HEK293 (cell line): Measurements from ENCODE around the gene TMEM150B.
A peak's percentile ranks its signal among the peaks of the same experiment; 100 is the strongest.

Source experiments
- CTCF ChIA-PET: fragments of 350-600 bp; formaldehyde crosslinking; extraction: SDS; loops from one replicate; lab custom pipeline; 2021; ENCODE audit warnings: antibody characterized with exemption; lab: Yijun Ruan, JAX
- POLR2A ChIA-PET: fragments of 300-600 bp; formaldehyde crosslinking; extraction: SDS; loops from one replicate; lab custom pipeline; 2020; ENCODE audit warnings: antibody characterized with exemption, inconsistent platforms; lab: Yijun Ruan, JAX
- H3K27ac ChIP-seq: fragments of 200-500 bp; sonication (Bioruptor generic); 2 replicates; pipeline ENCODE4 v1.5.1; 2014; ENCODE audit warnings: low read depth, low read length, control low read depth, inconsistent platforms; ENCODE audit errors: extremely low read depth
- H3K36me3 ChIP-seq, 2 experiments: fragments of 200-500 bp in 1 of 2; sonication (Bioruptor generic) in 1 of 2; 1 replicate in 1 of 2; 2 replicates in 1 of 2; pipeline ENCODE4 v1.5.1; 2014 to 2017; ENCODE audit warnings: inconsistent platforms in 2 of 2, low read length in 2 of 2; ENCODE audit not compliant: control insufficient read depth in 2 of 2, insufficient read depth in 1 of 2
- H3K4me1 ChIP-seq: fragments of 200-500 bp; sonication (Bioruptor generic); 2 replicates; pipeline ENCODE4 v1.5.1; 2014; ENCODE audit warnings: mild to moderate bottlenecking, low read length, inconsistent platforms; ENCODE audit not compliant: control insufficient read depth, insufficient read depth
- H3K4me3 ChIP-seq: 2 replicates; pipeline ENCODE4 v1.5.1; 2011; ENCODE audit warnings: low read depth, mild to moderate bottlenecking, control low read depth, low read length, moderate library complexity
- H3K9me3 ChIP-seq: fragments of 200-500 bp; sonication (Bioruptor generic); 2 replicates; pipeline ENCODE4 v1.5.1; 2014; ENCODE audit warnings: low read depth, low read length, inconsistent platforms; ENCODE audit not compliant: control insufficient read depth, insufficient read depth
- GLIS1 ChIP-seq: fragments of 450-650 bp; formaldehyde crosslinking; IDR thresholded peaks from 2 replicates; pipeline ENCODE4 v1.5.1; 2016; ENCODE audit warnings: missing biosample characterization, missing genetic modification characterization
- IKZF3 ChIP-seq: fragments of 450-650 bp; IDR thresholded peaks from 2 replicates; pipeline ENCODE4 v1.5.0; 2018; ENCODE audit warnings: missing biosample characterization, mild to moderate bottlenecking, missing genetic modification characterization, moderate library complexity
- KLF1 ChIP-seq: fragments of 450-650 bp; formaldehyde crosslinking; IDR thresholded peaks from 2 replicates; pipeline ENCODE4 v1.5.1; 2016; ENCODE audit warnings: missing biosample characterization, missing genetic modification characterization
- TRIM28 ChIP-seq: IDR thresholded peaks from 2 replicates; pipeline ENCODE4 v1.6.1; 2011; ENCODE audit warnings: low read length, control low read depth, borderline replicate concordance
- ZEB2 ChIP-seq: fragments of 450-650 bp; formaldehyde crosslinking; IDR thresholded peaks from 2 replicates; pipeline ENCODE4 v1.5.1; 2016; ENCODE audit warnings: missing biosample characterization, missing genetic modification characterization
- ZFP69B ChIP-seq: fragments of 450-650 bp; formaldehyde crosslinking; IDR thresholded peaks from 2 replicates; pipeline ENCODE4 v1.5.1; 2016; ENCODE audit warnings: missing biosample characterization, missing genetic modification characterization
- ZIC2 ChIP-seq: fragments of 450-650 bp; formaldehyde crosslinking; IDR thresholded peaks from 2 replicates; pipeline ENCODE4 v1.5.1; 2016; ENCODE audit warnings: missing biosample characterization, missing genetic modification characterization
- ZNF132 ChIP-seq: fragments of 450-650 bp; formaldehyde crosslinking; IDR thresholded peaks from 2 replicates; pipeline ENCODE4 v1.5.1; 2017; ENCODE audit warnings: missing biosample characterization, missing genetic modification characterization, borderline replicate concordance
- ZNF140 ChIP-seq: fragments of 450-650 bp; formaldehyde crosslinking; IDR thresholded peaks from 2 replicates; pipeline ENCODE4 v1.5.1; 2016; ENCODE audit warnings: missing biosample characterization, missing genetic modification characterization
- ZNF335 ChIP-seq: fragments of 450-650 bp; formaldehyde crosslinking; conservative IDR thresholded peaks from 2 replicates; pipeline ENCODE4 v1.5.1; 2016; ENCODE audit warnings: missing biosample characterization, missing genetic modification characterization
- ZNF501 ChIP-seq: fragments of 450-650 bp; formaldehyde crosslinking; IDR thresholded peaks from 2 replicates; pipeline ENCODE4 v1.5.1; 2016; ENCODE audit warnings: missing biosample characterization, missing genetic modification characterization
- ZNF521 ChIP-seq: fragments of 450-650 bp; formaldehyde crosslinking; IDR thresholded peaks from 2 replicates; pipeline ENCODE4 v1.5.1; 2017; ENCODE audit warnings: missing biosample characterization, mild to moderate bottlenecking, missing genetic modification characterization
- ZNF585B ChIP-seq: fragments of 450-650 bp; formaldehyde crosslinking; IDR thresholded peaks from 2 replicates; pipeline ENCODE4 v1.5.1; 2016; ENCODE audit warnings: missing biosample characterization, missing genetic modification characterization
- ZNF677 ChIP-seq: fragments of 450-650 bp; IDR thresholded peaks from 2 replicates; pipeline ENCODE4 v1.5.0; 2018; ENCODE audit warnings: missing biosample characterization, mild to moderate bottlenecking, missing genetic modification characterization, moderate library complexity
- TF ChIP-seq, protein P1 (sequence below): fragments of 450-650 bp; formaldehyde crosslinking; IDR thresholded peaks from 2 replicates; pipeline ENCODE4 v1.5.1; 2016; ENCODE audit warnings: missing biosample characterization, missing genetic modification characterization
- TF ChIP-seq, protein P2 (sequence below): fragments of 450-650 bp; formaldehyde crosslinking; IDR thresholded peaks from 2 replicates; pipeline ENCODE4 v1.5.1; 2017; ENCODE audit warnings: missing biosample characterization, missing genetic modification characterization
- TF ChIP-seq, protein P3 (sequence below): fragments of 450-650 bp; formaldehyde crosslinking; IDR thresholded peaks from 2 replicates; pipeline ENCODE4 v1.5.1; 2016; ENCODE audit warnings: missing biosample characterization, missing genetic modification characterization, low read depth
- TF ChIP-seq, protein P4 (sequence below): fragments of 450-650 bp; formaldehyde crosslinking; IDR thresholded peaks from 2 replicates; pipeline ENCODE4 v1.5.1; 2016; ENCODE audit warnings: missing biosample characterization, missing genetic modification characterization
- TF ChIP-seq, protein P5 (sequence below): fragments of 450-650 bp; formaldehyde crosslinking; IDR thresholded peaks from 2 replicates; pipeline ENCODE4 v1.5.1; 2016; ENCODE audit warnings: missing biosample characterization, missing genetic modification characterization, borderline replicate concordance

TMEM150B gene

DNA sequence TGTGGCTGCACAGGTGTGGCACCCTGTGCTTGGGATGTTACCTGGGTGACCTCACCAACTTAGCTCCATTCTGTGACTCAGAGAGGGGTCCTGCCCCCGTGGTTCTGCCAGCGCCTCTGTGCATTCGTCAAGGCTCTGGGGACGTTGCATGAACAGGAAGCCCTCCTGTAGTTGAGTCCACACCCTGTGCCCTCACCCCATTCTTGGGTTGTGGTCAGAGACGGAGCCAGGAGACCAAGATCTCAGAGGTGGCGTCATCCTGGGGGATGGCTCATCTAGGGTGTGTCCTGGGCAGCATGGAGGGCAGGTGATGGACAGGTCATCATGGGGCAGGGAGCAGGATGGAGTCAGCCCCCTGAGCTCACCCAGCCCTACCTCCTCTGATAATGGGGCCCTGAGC is 26.9 kb upstream of the TMEM150B start:
- no peak overlapping the region for H3K27ac ChIP-seq
- ChIA-PET POLR2A (interaction anchor here (1.0 to 7.7 kb wide), 6 partner anchors 9 to 110 kb away, joined by 3 to 95 read pairs (median 5); partner anchors contain the start of genes ISOC2, KMT5C and UBE2S), CTCF (interaction anchor here (0.7 kb wide), 1 partner anchor 66 kb away, joined by 3 read pairs; no protein-coding TSS in a partner anchor)
- H3K9me3 ChIP-seq: no peaks in the 10 kb centered on the region
- H3K4me3 ChIP-seq: no peak overlapping the region
- peaks cover 8% of the 10 kb centered on the region; the same call in 1 of the 2 replicates for H3K4me1 ChIP-seq
- TF ChIP-seq, protein P1, sequence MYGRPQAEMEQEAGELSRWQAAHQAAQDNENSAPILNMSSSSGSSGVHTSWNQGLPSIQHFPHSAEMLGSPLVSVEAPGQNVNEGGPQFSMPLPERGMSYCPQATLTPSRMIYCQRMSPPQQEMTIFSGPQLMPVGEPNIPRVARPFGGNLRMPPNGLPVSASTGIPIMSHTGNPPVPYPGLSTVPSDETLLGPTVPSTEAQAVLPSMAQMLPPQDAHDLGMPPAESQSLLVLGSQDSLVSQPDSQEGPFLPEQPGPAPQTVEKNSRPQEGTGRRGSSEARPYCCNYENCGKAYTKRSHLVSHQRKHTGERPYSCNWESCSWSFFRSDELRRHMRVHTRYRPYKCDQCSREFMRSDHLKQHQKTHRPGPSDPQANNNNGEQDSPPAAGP (tag by site-specific recombination): no peak
- TF ChIP-seq GLIS1 (tag by site-specific recombination): 0 out of 2 replicates have a peak, but pooled peaks have one; percentile 26
- TF ChIP-seq, protein P2, sequence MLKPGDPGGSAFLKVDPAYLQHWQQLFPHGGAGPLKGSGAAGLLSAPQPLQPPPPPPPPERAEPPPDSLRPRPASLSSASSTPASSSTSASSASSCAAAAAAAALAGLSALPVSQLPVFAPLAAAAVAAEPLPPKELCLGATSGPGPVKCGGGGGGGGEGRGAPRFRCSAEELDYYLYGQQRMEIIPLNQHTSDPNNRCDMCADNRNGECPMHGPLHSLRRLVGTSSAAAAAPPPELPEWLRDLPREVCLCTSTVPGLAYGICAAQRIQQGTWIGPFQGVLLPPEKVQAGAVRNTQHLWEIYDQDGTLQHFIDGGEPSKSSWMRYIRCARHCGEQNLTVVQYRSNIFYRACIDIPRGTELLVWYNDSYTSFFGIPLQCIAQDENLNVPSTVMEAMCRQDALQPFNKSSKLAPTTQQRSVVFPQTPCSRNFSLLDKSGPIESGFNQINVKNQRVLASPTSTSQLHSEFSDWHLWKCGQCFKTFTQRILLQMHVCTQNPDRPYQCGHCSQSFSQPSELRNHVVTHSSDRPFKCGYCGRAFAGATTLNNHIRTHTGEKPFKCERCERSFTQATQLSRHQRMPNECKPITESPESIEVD: no peak
- TF ChIP-seq, protein P3, sequence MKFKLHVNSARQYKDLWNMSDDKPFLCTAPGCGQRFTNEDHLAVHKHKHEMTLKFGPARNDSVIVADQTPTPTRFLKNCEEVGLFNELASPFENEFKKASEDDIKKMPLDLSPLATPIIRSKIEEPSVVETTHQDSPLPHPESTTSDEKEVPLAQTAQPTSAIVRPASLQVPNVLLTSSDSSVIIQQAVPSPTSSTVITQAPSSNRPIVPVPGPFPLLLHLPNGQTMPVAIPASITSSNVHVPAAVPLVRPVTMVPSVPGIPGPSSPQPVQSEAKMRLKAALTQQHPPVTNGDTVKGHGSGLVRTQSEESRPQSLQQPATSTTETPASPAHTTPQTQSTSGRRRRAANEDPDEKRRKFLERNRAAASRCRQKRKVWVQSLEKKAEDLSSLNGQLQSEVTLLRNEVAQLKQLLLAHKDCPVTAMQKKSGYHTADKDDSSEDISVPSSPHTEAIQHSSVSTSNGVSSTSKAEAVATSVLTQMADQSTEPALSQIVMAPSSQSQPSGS (tag by site-specific recombination): no peak
- TF ChIP-seq, all 188 proteins: peak for 1
- H3K36me3 ChIP-seq: peaks cover 0 to 10% of the 10 kb centered on the region in 2 experiments; a peak in 1 of 3 replicates

DNA sequence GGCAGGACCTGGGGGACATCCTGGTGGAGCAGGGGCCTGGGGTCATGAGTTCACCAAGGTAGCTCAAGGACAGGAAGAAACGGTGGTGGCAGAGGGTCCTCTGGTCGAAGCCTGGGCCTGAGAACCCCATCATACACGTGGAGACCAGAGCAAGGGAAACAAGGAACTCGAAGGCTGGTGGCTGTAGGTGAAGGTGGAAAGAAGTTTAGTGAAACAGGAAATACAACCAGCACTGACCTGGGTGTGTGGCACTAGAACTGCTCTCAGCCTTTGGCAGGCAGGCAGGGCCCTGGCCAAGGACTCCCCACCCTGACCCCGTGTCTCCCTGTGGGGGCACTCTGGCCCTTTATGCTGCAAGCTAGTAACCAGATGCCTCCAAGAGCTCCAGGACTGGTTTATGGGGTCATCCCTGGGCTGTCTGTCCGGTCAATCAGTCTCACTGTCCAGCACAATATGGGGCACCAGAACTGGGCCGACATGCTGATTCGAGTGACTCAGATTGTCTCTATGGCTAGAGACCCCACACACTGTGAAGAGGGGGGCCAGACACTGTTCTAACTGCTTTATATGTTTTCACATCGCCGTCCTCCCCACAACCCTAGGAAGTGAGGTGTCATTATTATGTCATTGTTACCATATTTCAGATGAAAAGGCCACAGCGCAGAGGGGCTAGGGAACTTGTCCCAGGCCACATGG is 25.6 kb upstream of the TMEM150B start:
- Histone ChIP-seq H3K4me1 (peaks cover 8% of the 10 kb centered on the region; the same call in 1 of the 2 replicates), H3K4me3 (no peak overlapping the region), H3K36me3 (peaks cover 0 to 17% of the 10 kb centered on the region in 2 experiments; a peak in 2 of 3 replicates), H3K9me3 (no peaks in the 10 kb centered on the region), H3K27ac (no peak overlapping the region)
- POLR2A ChIA-PET: interaction anchor here (0.6 to 7.7 kb wide), 6 partner anchors 12 to 91 kb away, joined by 3 to 95 read pairs (median 3); partner anchors contain the start of genes IL11, KMT5C and PPP6R1
- CTCF ChIA-PET: interaction anchor here (0.5 to 3.8 kb wide), 6 partner anchors 11 to 256 kb away, joined by 3 to 22 read pairs (median 3); partner anchors contain the start of genes GARIN5B and KMT5C
- TF ChIP-seq ZEB2 (tag by site-specific recombination) (no peak), ZNF677 (tag by site-specific recombination) (no peak)

DNA sequence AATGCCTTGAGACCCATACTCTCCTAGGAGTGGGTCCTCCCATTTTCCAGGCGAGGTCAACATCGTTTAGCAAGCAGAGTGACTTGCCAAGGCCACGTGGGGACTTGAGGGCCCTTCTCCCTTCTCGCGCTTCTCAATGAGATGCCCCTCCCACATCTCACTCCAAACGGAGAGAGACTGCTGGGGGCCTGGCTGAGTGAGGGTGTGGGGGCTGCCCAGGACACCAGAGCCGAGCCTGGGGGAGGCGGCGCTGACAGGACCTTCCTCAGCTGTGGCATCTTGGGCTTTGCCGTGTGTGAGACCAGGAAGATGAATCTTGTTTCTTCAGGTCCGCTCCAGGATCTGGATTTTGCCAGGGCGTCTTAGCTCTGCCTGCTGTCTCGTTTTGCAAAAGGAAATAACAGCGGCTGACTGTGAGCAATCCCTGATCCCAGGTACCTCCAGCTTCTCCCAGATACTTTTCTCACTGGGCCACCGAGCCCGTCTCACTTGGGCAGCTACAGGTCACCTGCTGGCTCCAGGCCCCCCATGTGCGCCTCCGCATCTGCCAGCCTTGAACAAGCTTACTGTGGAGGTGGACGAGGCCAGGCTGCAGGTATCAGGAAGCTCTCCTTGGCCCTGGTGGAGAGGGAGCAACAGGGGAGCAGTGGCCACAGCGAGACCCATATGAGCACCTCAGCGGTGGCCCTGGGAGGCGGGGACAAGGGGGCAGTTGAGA is 23.3 kb upstream of the TMEM150B start:
- Histone ChIP-seq H3K4me3 (no peak overlapping the region), H3K36me3 (peaks cover 0 to 38% of the 10 kb centered on the region in 2 experiments; a peak in 2 of 3 replicates), H3K4me1 (peaks cover 5% of the 10 kb centered on the region; the same call in 1 of the 2 replicates), H3K9me3 (no peaks in the 10 kb centered on the region), H3K27ac (no peak overlapping the region)
- CTCF ChIA-PET: interaction anchor here (0.6 to 3.8 kb wide), 3 partner anchors 10 to 207 kb away, joined by 4 to 22 read pairs (median 6); no protein-coding TSS in a partner anchor
- POLR2A ChIA-PET: interaction anchor here (0.6 to 7.7 kb wide), 9 partner anchors 9 to 89 kb away, joined by 3 to 95 read pairs (median 4); partner anchors contain the start of genes BRSK1, KMT5C, PPP6R1 and RPL28
- peak; percentile 81 for TF ChIP-seq ZNF335 (tag by site-specific recombination)
- TF ChIP-seq ZNF140 (tag by site-specific recombination): no peak
- no peak for TF ChIP-seq IKZF3 (tag by site-specific recombination)
- TF ChIP-seq ZIC2 (tag by site-specific recombination): peak; percentile 63
- no peak for TF ChIP-seq ZNF132 (tag by site-specific recombination)
- TF ChIP-seq, protein P4, sequence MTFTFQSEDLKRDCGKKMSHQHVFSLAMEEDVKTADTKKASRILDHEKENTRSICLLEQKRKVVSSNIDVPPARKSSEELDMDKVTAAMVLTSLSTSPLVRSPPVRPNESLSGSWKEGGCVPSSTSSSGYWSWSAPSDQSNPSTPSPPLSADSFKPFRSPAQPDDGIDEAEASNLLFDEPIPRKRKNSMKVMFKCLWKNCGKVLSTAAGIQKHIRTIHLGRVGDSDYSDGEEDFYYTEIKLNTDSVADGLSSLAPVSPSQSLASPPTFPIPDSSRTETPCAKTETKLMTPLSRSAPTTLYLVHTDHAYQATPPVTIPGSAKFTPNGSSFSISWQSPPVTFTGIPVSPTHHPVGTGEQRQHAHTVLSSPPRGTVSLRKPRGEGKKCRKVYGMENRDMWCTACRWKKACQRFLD (tag by site-specific recombination): no peak
- TF ChIP-seq KLF1 (tag by site-specific recombination): no peak
- TF ChIP-seq ZNF501: no peak
- TF ChIP-seq, protein P5, sequence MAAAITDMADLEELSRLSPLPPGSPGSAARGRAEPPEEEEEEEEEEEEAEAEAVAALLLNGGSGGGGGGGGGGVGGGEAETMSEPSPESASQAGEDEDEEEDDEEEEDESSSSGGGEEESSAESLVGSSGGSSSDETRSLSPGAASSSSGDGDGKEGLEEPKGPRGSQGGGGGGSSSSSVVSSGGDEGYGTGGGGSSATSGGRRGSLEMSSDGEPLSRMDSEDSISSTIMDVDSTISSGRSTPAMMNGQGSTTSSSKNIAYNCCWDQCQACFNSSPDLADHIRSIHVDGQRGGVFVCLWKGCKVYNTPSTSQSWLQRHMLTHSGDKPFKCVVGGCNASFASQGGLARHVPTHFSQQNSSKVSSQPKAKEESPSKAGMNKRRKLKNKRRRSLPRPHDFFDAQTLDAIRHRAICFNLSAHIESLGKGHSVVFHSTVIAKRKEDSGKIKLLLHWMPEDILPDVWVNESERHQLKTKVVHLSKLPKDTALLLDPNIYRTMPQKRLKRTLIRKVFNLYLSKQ (tag by site-specific recombination): no peak
- no peak for TF ChIP-seq ZNF585B
- no peak for TF ChIP-seq ZNF521
- TF ChIP-seq TRIM28: no peak
- no peak for TF ChIP-seq ZFP69B (tag by site-specific recombination)
